HG03064 (cell line): Measurements from ENCODE around the gene FANCG.

Experiments used
- ATAC-seq: cut with Tn5 transposase; IDR thresholded peaks from one replicate; pipeline ENCODE4 v1.9.1; 2021; ENCODE audit warnings: low read depth; ENCODE audit not compliant: unreplicated experiment

The FANCG gene

GRCh38 chr9:35104586-35104985 lies 24.8 kb upstream of the FANCG start:
- ATAC-seq = no peak

- ATAC-seq = no peak
These were observed 24.0 kb upstream of the FANCG start for GRCh38 chr9:35103660-35104191.

- ATAC-seq = peak; percentile 95
These were observed 23.3 kb upstream of the FANCG start, which contains the start of gene STOML2 for GRCh38 chr9:35102769-35103659. Gene STOML2, minus strand, starts transcription at chr9:35103131. Its CDS starts 37 bp downstream, at chr9:35103094.

GRCh38 chr9:35102465-35102768 lies 22.7 kb upstream of the FANCG start:
- no peak for ATAC-seq

- no peak for ATAC-seq
These were observed 17.8 kb upstream of the FANCG start for GRCh38 chr9:35097573-35097972.

GRCh38 chr9:35096035-35096849 lies 16.5 kb upstream of the FANCG start, which contains the start of gene PIGO:
Gene PIGO, minus strand, starts transcription at chr9:35096591. Its CDS starts 1,026 bp downstream, at chr9:35095565.
- ATAC-seq = peak; percentile 85

- no peak for ATAC-seq
These were observed 11.8 kb upstream of the FANCG start for GRCh38 chr9:35091536-35091935.

- ATAC-seq = no peak
These were observed 9.7 kb upstream of the FANCG start for GRCh38 chr9:35089434-35089833.

GRCh38 chr9:35085078-35085477 lies 5.3 kb upstream of the FANCG start:
- ATAC-seq = no peak

- peak; percentile 3 for ATAC-seq
These were observed 709 bp downstream of the FANCG start for GRCh38 chr9:35079041-35079425.

- no peak for ATAC-seq
These were observed 1.7 kb downstream of the FANCG start for GRCh38 chr9:35078066-35078465.

GRCh38 chr9:35076848-35077247 lies 2.9 kb downstream of the FANCG start:
- ATAC-seq = no peak

GRCh38 chr9:35075358-35075757 lies 4.4 kb downstream of the FANCG start:
- no peak for ATAC-seq

GRCh38 chr9:35074791-35075190 lies 5.0 kb downstream of the FANCG start:
- ATAC-seq = no peak

- no peak for ATAC-seq
These were observed 5.6 kb downstream of the FANCG start for GRCh38 chr9:35074141-35074540.

- no peak for ATAC-seq
These were observed 6.5 kb downstream of the FANCG start for GRCh38 chr9:35073279-35073612.

- ATAC-seq = peak; percentile 78
These were observed 7.1 kb downstream of the FANCG start, which contains the start of gene VCP for GRCh38 chr9:35072461-35073278. Gene VCP, minus strand, starts transcription at chr9:35072625. Its CDS starts 272 bp downstream, at chr9:35072353.

GRCh38 chr9:35071814-35072460 lies 7.8 kb downstream of the FANCG start:
- peak; percentile 48 for ATAC-seq

GRCh38 chr9:35070823-35071813 lies 8.6 kb downstream of the FANCG start:
- no peak for ATAC-seq
